ENCODE results near the gene LPP.

- TF ChIP-seq POLR2AphosphoS5 (IDR thresholded peaks at IDR 0.05; ENCODE audit: low read depth, low read length) (no peak), SIN3A (IDR thresholded peaks at IDR 0.05; ENCODE audit: borderline replicate concordance, insufficient read depth, low read length) (no peak), REST (IDR thresholded peaks at IDR 0.05; ENCODE audit: insufficient read depth in 1 of 2, low read depth in 2 of 2, low read length in 2 of 2) (no peak), TAF1 (IDR thresholded peaks at IDR 0.05; ENCODE audit: borderline replicate concordance, insufficient read depth, low read length) (no peak)
Observed at GRCh38 chr3:188605905-188606304, 451.9 kb downstream of the LPP start.
